Right lobe of liver (tissue), 4 donors: ENCODE measurements around the gene VAV3.

Experiments used
- POLR2A ChIP-seq: fragments of 450-650 bp; IDR thresholded peaks from one replicate; pipeline ENCODE4 v1.6.1; 2017; ENCODE audit warnings: antibody characterized with exemption, mild to moderate bottlenecking
- TF ChIP-seq, protein P1 (sequence below), 4 donors: fragments of 200-600 bp in 3 of 4; fragments of 450-650 bp in 1 of 4; IDR thresholded peaks; one replicate each; pipeline versions ENCODE4 v1.5.1 to v1.8.0; 2016 to 2022; ENCODE audit warnings: antibody characterized with exemption in 4 of 4, mild to moderate bottlenecking in 2 of 4
- donor health status: DM: no; HTN: no; CAD: no.
- donor health status: DM: no; HTN: no; CAD: no.
- donor health status: DM: no; HTN: yes; CAD: no.

DNA sequence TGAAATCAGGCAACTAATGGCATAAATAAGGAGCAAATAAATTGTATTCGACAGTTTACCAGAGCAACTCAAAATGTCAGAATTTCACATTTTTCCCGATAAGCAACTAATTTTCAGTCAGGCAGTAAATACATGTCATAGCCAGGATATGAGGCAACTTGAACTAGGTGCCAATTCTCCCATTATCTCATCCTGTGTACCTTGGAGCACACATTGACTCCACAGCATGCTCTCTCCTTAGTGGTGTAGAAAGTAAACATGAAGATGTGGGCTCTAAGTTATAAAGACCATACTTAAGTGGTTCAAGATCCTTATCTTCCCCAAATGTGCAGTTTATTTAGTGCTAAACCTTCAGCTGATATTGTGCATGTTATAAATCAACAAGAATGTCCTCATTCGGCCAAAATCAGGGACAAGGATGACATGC, 197.8 kb downstream of the VAV3 start:
- TF ChIP-seq, protein P1, sequence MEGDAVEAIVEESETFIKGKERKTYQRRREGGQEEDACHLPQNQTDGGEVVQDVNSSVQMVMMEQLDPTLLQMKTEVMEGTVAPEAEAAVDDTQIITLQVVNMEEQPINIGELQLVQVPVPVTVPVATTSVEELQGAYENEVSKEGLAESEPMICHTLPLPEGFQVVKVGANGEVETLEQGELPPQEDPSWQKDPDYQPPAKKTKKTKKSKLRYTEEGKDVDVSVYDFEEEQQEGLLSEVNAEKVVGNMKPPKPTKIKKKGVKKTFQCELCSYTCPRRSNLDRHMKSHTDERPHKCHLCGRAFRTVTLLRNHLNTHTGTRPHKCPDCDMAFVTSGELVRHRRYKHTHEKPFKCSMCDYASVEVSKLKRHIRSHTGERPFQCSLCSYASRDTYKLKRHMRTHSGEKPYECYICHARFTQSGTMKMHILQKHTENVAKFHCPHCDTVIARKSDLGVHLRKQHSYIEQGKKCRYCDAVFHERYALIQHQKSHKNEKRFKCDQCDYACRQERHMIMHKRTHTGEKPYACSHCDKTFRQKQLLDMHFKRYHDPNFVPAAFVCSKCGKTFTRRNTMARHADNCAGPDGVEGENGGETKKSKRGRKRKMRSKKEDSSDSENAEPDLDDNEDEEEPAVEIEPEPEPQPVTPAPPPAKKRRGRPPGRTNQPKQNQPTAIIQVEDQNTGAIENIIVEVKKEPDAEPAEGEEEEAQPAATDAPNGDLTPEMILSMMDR (IDR thresholded peaks at IDR 0.05): no peak
- TF ChIP-seq POLR2A: no peak
